SU-DHL-6 (cell line): Measurements from ENCODE around the gene CCDC88C.

Source experiments
- H2AFZ ChIP-seq: fragments of 200-600 bp; sonication (generic); 2 replicates; pipeline ENCODE4 v1.6.1; 2014; ENCODE audit warnings: low read depth, mild to moderate bottlenecking, moderate library complexity, mixed read lengths, antibody characterized with exemption, low read length; ENCODE audit not compliant: severe bottlenecking
- H3F3A ChIP-seq: fragments of 200-600 bp; shearing (Covaris generic); 2 replicates; pipeline ENCODE4 v1.6.0; 2016; ENCODE audit warnings: antibody characterized with exemption, mild to moderate bottlenecking; ENCODE audit not compliant: insufficient read depth
- H3K27ac ChIP-seq: fragments of 200-600 bp; sonication (generic); 2 replicates; pipeline ENCODE4 v1.5.1; 2016; ENCODE audit warnings: low read depth, mild to moderate bottlenecking, low read length, moderate library complexity, mixed read lengths
- H3K27me3 ChIP-seq: fragments of 200-600 bp; sonication (generic), shearing (Covaris generic); 2 replicates; pipeline ENCODE4 v1.6.0; 2014; ENCODE audit warnings: mild to moderate bottlenecking, low read length
- H3K36me3 ChIP-seq: fragments of 200-600 bp; sonication (generic); 2 replicates; pipeline ENCODE4 v1.6.1; 2014; ENCODE audit warnings: mild to moderate bottlenecking, low read length, mixed read lengths
- H3K4me2 ChIP-seq: fragments of 300-600, 200-600 bp; shearing (Covaris generic), sonication (generic); 2 replicates; pipeline ENCODE4 v1.6.0; 2014; ENCODE audit warnings: low read length, low read depth, mild to moderate bottlenecking; ENCODE audit not compliant: poor library complexity, severe bottlenecking
- H3K4me3 ChIP-seq: fragments of 200-600 bp; sonication (generic); 2 replicates; pipeline ENCODE4 v1.5.1; 2014; ENCODE audit warnings: antibody characterized with exemption, low read length, mild to moderate bottlenecking, mixed read lengths; ENCODE audit not compliant: insufficient read depth, poor library complexity, severe bottlenecking
- H3K79me2 ChIP-seq: fragments of 200-600 bp; sonication (generic); 2 replicates; pipeline ENCODE4 v1.6.1; 2014; ENCODE audit warnings: mild to moderate bottlenecking, low read length, moderate library complexity; ENCODE audit not compliant: insufficient read depth
- H3K9ac ChIP-seq: fragments of 200-600 bp; sonication (generic); 2 replicates; pipeline ENCODE4 v1.7.0; 2014; ENCODE audit warnings: mild to moderate bottlenecking, low read length
- H3K9me2 ChIP-seq: fragments of 200-600 bp; sonication (generic); replicated peaks from 2 replicates; pipeline ENCODE4 v1.6.1; 2014; ENCODE audit warnings: low read length; ENCODE audit not compliant: insufficient read depth
- H3K9me3 ChIP-seq: fragments of 200-600 bp; sonication (generic); 2 replicates; pipeline ENCODE4 v1.6.1; 2014; ENCODE audit warnings: low read length, mixed read lengths; ENCODE audit not compliant: insufficient read depth
- H4K20me1 ChIP-seq: fragments of 200-600 bp; sonication (generic); 2 replicates; pipeline ENCODE4 v1.6.1; 2014; ENCODE audit warnings: low read depth, mild to moderate bottlenecking, antibody characterized with exemption, low read length, moderate library complexity, mixed read lengths
- CTCF ChIP-seq: fragments of 200-600 bp; sonication (generic); IDR thresholded peaks from one replicate; pipeline ENCODE4 v1.5.1; 2017; ENCODE audit warnings: antibody characterized with exemption, mild to moderate bottlenecking, low read length, moderate library complexity; ENCODE audit not compliant: insufficient read depth, poor library complexity, severe bottlenecking
- EZH2phosphoT487 ChIP-seq: fragments of 200-600 bp; sonication (generic), shearing (Covaris generic); conservative IDR thresholded peaks from 2 replicates; pipeline ENCODE4 v1.6.1; 2018; ENCODE audit warnings: mild to moderate bottlenecking, antibody characterized with exemption, low read length, moderate library complexity, mixed read lengths

CCDC88C gene

GRCh38 chr14:91265404-91265803, 152.2 kb downstream of the CCDC88C start:
- Histone ChIP-seq H3K9me2 (no peaks in the 10 kb centered on the region), H3K27ac (no peak overlapping the region), H3F3A (peaks cover 12% of the 10 kb centered on the region), H2AFZ (no peak overlapping the region), H3K79me2 (no peaks in the 10 kb centered on the region), H3K9ac (no peak overlapping the region), H4K20me1 (no peaks in the 10 kb centered on the region; the same call in 1 of the 2 replicates), H3K36me3 (0 out of 2 replicates have a peak, but pooled peaks cover 3% of the 10 kb centered on the region), H3K4me2 (no peak overlapping the region), H3K4me3 (no peak overlapping the region), H3K27me3 (no peaks in the 10 kb centered on the region), H3K9me3 (no peaks in the 10 kb centered on the region)
- TF ChIP-seq CTCF (no peak), EZH2phosphoT487 (no peak)

GRCh38 chr14:91264151-91265150, 153.2 kb downstream of the CCDC88C start:
- H3K4me2 ChIP-seq: no peak overlapping the region
- no peak overlapping the region for H3K4me3 ChIP-seq
- no peaks in the 10 kb centered on the region for H3K9me2 ChIP-seq
- H2AFZ ChIP-seq: no peak overlapping the region
- H3K27me3 ChIP-seq: no peaks in the 10 kb centered on the region
- no peak for TF ChIP-seq EZH2phosphoT487
- no peak for TF ChIP-seq CTCF
- no peaks in the 10 kb centered on the region; the same call in 1 of the 2 replicates for H4K20me1 ChIP-seq
- no peaks in the 10 kb centered on the region for H3K79me2 ChIP-seq
- no peaks in the 10 kb centered on the region for H3K9me3 ChIP-seq
- no peak overlapping the region for H3K9ac ChIP-seq
- no peaks in the 10 kb centered on the region for H3K36me3 ChIP-seq
- H3K27ac ChIP-seq: no peak overlapping the region
- H3F3A ChIP-seq: peaks cover 12% of the 10 kb centered on the region

- Histone ChIP-seq H3K79me2 (no peaks in the 10 kb centered on the region), H3K9me3 (no peaks in the 10 kb centered on the region), H3K9ac (no peak overlapping the region), H3K27ac (no peak overlapping the region), H2AFZ (no peak overlapping the region), H3K4me3 (no peak overlapping the region), H3K4me2 (no peak overlapping the region), H4K20me1 (no peaks in the 10 kb centered on the region; the same call in 1 of the 2 replicates), H3K9me2 (no peaks in the 10 kb centered on the region), H3K36me3 (no peaks in the 10 kb centered on the region), H3F3A (peaks cover 12% of the 10 kb centered on the region), H3K27me3 (no peaks in the 10 kb centered on the region)
- TF ChIP-seq EZH2phosphoT487 (no peak), CTCF (no peak)
These were observed 154.3 kb downstream of the CCDC88C start for GRCh38 chr14:91263329-91263728.
